Suprapubic skin (tissue), 4 donors: Measurements from ENCODE around the gene SETBP1.

Experiments
- CTCF ChIP-seq, 2 donors: fragments of 200-600 bp in 1 of 2; fragments of 450-650 bp in 1 of 2; sonication (generic) in 1 of 2; IDR thresholded peaks; one replicate each; pipeline ENCODE4 v1.5.1; 2016 to 2019; ENCODE audit warnings: antibody characterized with exemption in 2 of 2, mild to moderate bottlenecking in 1 of 2, moderate library complexity in 1 of 2
- EP300 ChIP-seq: sonication (generic); formaldehyde crosslinking; IDR thresholded peaks from one replicate; pipeline ENCODE4 v1.6.1; 2017; ENCODE audit warnings: antibody characterized with exemption
- POLR2A ChIP-seq, 2 donors: fragments of 450-650 bp; IDR thresholded peaks; one replicate each; pipeline ENCODE4 v1.6.1; 2017; ENCODE audit warnings: antibody characterized with exemption in 2 of 2, mild to moderate bottlenecking in 2 of 2, moderate library complexity in 2 of 2
- POLR2AphosphoS5 ChIP-seq, 3 donors: sonication (generic); formaldehyde crosslinking; IDR thresholded peaks; one replicate each; pipeline ENCODE4 v1.6.1; 2017; ENCODE audit warnings: antibody characterized with exemption in 3 of 3

GRCh38 chr18:44740000-44740399 is 59.3 kb downstream of the SETBP1 start:
- TF ChIP-seq POLR2A (IDR thresholded peaks at IDR 0.05) (no peak), EP300 (no peak), CTCF (IDR thresholded peaks at IDR 0.05) (no peak), POLR2AphosphoS5 (IDR thresholded peaks at IDR 0.05) (no peak)
